Bronchial epithelial cell (primary cell): ENCODE data around the gene IFT88. TPM values are rescaled to one million over a fixed set of nuclear protein-coding genes. Genes with fewer than 3 reads are reported as not detected.
A peak's percentile ranks its signal among the peaks of the same experiment; 100 is the strongest.

Source experiments
- DNase-seq: peaks from one replicate; pipeline ENCODE4 v3.0.0-alpha.2; 2010; ENCODE audit warnings: low read depth
- FAIRE-seq: peaks from 2 replicates; lab custom pipeline; 2011; peaks lifted over from hg19 to GRCh38; lab: Jason Lieb, UNC
- H3K27me3 ChIP-seq: 2 replicates; pipeline ENCODE4 v1.5.1; 2011; ENCODE audit warnings: low read length; ENCODE audit not compliant: control insufficient read depth, insufficient read depth
- H3K36me3 ChIP-seq: 2 replicates; pipeline ENCODE4 v1.5.1; 2011; ENCODE audit warnings: low read length; ENCODE audit not compliant: control insufficient read depth, insufficient read depth
- H3K4me3 ChIP-seq: 2 replicates; pipeline ENCODE4 v1.5.1; 2011; ENCODE audit warnings: mild to moderate bottlenecking, low read depth, low read length, control low read depth
- total RNA-seq: library from RNA; depleted of rRNA; stranded (reverse); fragments of >200 nt; gene quantifications from 2 replicates; pipeline ENCODE4 v1.2.1, GENCODE V29; 2014
- TF ChIP-seq, protein P1 (sequence below): IDR thresholded peaks from 2 replicates; pipeline ENCODE4 v1.5.1; 2011; ENCODE audit warnings: mild to moderate bottlenecking, moderate library complexity, low read length, control low read depth, inconsistent platforms; ENCODE audit not compliant: insufficient read depth, severe bottlenecking

IFT88 gene
- total RNA-seq, 1 donor from 2014 or later, result 4.5 TPM

GRCh38 chr13:20685092-20685491 lies 118.1 kb downstream of the IFT88 start:
- no peak for FAIRE-seq
- TF ChIP-seq, protein P1, sequence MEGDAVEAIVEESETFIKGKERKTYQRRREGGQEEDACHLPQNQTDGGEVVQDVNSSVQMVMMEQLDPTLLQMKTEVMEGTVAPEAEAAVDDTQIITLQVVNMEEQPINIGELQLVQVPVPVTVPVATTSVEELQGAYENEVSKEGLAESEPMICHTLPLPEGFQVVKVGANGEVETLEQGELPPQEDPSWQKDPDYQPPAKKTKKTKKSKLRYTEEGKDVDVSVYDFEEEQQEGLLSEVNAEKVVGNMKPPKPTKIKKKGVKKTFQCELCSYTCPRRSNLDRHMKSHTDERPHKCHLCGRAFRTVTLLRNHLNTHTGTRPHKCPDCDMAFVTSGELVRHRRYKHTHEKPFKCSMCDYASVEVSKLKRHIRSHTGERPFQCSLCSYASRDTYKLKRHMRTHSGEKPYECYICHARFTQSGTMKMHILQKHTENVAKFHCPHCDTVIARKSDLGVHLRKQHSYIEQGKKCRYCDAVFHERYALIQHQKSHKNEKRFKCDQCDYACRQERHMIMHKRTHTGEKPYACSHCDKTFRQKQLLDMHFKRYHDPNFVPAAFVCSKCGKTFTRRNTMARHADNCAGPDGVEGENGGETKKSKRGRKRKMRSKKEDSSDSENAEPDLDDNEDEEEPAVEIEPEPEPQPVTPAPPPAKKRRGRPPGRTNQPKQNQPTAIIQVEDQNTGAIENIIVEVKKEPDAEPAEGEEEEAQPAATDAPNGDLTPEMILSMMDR, result no peak
- Histone ChIP-seq H3K36me3 (no peaks in the 10 kb centered on the region), H3K4me3 (no peak overlapping the region), H3K27me3 (no peaks in the 10 kb centered on the region)
- DNase-seq, result no peak

- TF ChIP-seq, protein P1, result no peak
- H3K4me3 ChIP-seq, result no peak overlapping the region
- no peak for FAIRE-seq
- no peaks in the 10 kb centered on the region for H3K36me3 ChIP-seq
- no peak for DNase-seq
- H3K27me3 ChIP-seq, result no peaks in the 10 kb centered on the region
Measured at GRCh38 chr13:20686167-20686566, 119.2 kb downstream of the IFT88 start.

DNA sequence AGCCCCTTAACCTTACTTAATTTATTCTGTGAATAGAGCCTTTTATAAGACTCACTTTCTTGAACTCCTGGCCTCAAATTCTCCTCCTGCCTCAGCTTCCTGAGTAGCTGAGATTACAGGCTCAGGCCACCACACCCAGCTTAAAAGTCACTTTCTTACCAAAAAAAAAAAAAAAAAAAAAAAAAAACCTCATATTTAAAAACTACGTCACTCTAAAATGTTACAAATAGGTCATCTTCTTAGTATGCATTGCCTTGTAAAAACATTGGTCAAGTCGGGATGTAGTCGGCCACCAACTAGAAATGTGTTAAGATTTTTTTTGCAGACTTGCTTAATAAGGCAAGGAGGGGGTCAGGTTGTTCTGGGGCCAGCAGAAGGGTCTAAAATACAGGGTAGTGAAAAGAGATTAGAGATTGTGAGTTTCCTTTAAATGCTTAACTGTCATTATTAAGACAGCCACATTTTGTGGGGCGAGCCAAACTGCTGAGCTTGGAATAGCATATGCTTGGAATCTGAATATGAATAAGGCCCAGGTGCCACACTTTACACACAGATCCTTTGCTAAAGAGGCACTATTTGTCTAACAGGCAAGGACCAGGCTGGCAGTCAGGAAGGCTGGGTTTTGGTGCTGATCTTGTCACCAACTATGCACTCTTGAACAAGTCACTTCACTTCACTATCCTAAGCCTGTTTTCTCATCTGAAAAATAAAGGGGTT lies 120.1 kb downstream of the IFT88 start:
- DNase-seq, result no peak
- TF ChIP-seq, protein P1, result no peak
- H3K27me3 ChIP-seq, result no peaks in the 10 kb centered on the region
- no peaks in the 10 kb centered on the region for H3K36me3 ChIP-seq
- H3K4me3 ChIP-seq, result no peak overlapping the region
- no peak for FAIRE-seq

- FAIRE-seq, result no peak
- TF ChIP-seq, protein P1, result no peak
- Histone ChIP-seq H3K36me3 (no peaks in the 10 kb centered on the region), H3K4me3 (no peak overlapping the region), H3K27me3 (no peaks in the 10 kb centered on the region)
- peak; percentile 37 for DNase-seq
Measured at GRCh38 chr13:20689291-20689690, 122.3 kb downstream of the IFT88 start.

GRCh38 chr13:20691616-20692015 lies 124.7 kb downstream of the IFT88 start:
- Histone ChIP-seq H3K4me3 (no peak overlapping the region), H3K27me3 (no peaks in the 10 kb centered on the region), H3K36me3 (no peaks in the 10 kb centered on the region)
- no peak for DNase-seq
- TF ChIP-seq, protein P1, result no peak
- no peak for FAIRE-seq

DNA sequence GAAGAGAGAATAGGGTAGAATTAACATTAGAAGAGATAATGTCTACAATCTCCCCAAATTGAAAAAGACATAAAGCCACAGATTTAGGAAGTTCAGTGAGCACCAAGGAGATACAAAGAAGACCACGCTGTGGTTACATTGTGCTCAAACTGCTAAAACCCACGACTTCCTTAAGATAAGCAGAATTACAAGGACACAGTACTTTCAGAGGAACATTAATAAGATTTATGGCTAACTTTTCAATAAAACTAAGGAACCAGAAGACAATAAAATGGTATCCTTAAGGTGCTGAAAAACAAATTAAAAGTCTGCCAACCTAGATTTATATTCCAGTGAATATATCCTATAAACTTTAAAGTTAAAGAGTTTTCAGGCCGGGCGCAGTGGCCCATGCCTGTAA lies 129.1 kb downstream of the IFT88 start:
- Histone ChIP-seq H3K36me3 (no peaks in the 10 kb centered on the region), H3K4me3 (no peak overlapping the region), H3K27me3 (no peaks in the 10 kb centered on the region)
- FAIRE-seq, result no peak
- DNase-seq, result no peak
- TF ChIP-seq, protein P1, result no peak
